Gastrocnemius medialis (tissue), 4 donors: Measurements from ENCODE around the gene COMMD2. TPM values are rescaled to one million over a fixed set of nuclear protein-coding genes. Genes with fewer than 3 reads are reported as not detected.

Source experiments
- ATAC-seq, 2 donors: fragments of 150-250 bp; one replicate each; pipeline ENCODE4 v1.9.1; 2016
- DNase-seq, 2 donors: peaks; one replicate each; pipeline ENCODE4 v3.0.0-alpha.2; 2019
- H3K27ac ChIP-seq, 4 donors: fragments of 200-600 bp; sonication (generic); 1 replicate in 1 of 4; 2 replicates in 3 of 4; pipeline ENCODE4 v1.5.1; 2016 to 2018; ENCODE audit warnings: mild to moderate bottlenecking in 2 of 4, moderate library complexity in 1 of 4
- H3K27me3 ChIP-seq, 3 donors: fragments of 200-600 bp; sonication (generic) in 2 of 3; 1 replicate in 1 of 3; 2 replicates in 2 of 3; pipeline versions ENCODE4 v1.5.1 to v1.6.0; 2016 to 2019; ENCODE audit warnings: mild to moderate bottlenecking in 1 of 3, moderate library complexity in 1 of 3
- H3K36me3 ChIP-seq, 2 donors: fragments of 200-600 bp; sonication (generic) in 1 of 2; one replicate each; pipeline ENCODE4 v1.5.1; 2017 to 2018
- H3K4me1 ChIP-seq, 2 donors: fragments of 200-600 bp; sonication (generic) in 1 of 2; one replicate each; pipeline ENCODE4 v1.5.1; 2016 to 2017; ENCODE audit warnings: mild to moderate bottlenecking in 2 of 2
- H3K4me3 ChIP-seq, 4 donors: fragments of 200-600 bp; sonication (generic) in 3 of 4; 1 replicate in 1 of 4; 2 replicates in 3 of 4; pipeline ENCODE4 v1.5.1; 2016 to 2019; ENCODE audit warnings: mild to moderate bottlenecking in 2 of 4
- H3K9me3 ChIP-seq, 3 donors: fragments of 200-600 bp; sonication (generic) in 2 of 3; 1 replicate in 1 of 3; 2 replicates in 2 of 3; pipeline ENCODE4 v1.5.1; 2016 to 2019
- POLR2A ChIP-seq, 2 donors: fragments of 450-650 bp; IDR thresholded peaks; one replicate each; pipeline ENCODE4 v1.6.1; 2017; ENCODE audit warnings: antibody characterized with exemption in 2 of 2, mild to moderate bottlenecking in 2 of 2, moderate library complexity in 2 of 2
- in situ Hi-C, 4 donors: fragments of 200-750 bp; cut with MboI; loops; one replicate each; pipeline versions ENCODE4 v1.15.0 to v1.8.0; 2017; ENCODE audit warnings: low sequenced_read_pairs in 4 of 4
- intact Hi-C: fragments of 100-400 bp; cut with DNase I; formaldehyde crosslinking; loops from one replicate; pipeline ENCODE4 v1.15.1; 2023; ENCODE audit warnings: low total_unique reads
- total RNA-seq, 4 donors: library from RNA; depleted of rRNA; stranded (reverse); fragments of >200 nt; gene quantifications; one replicate each; pipeline versions ENCODE4 v1.1.0 to v1.2.3, GENCODE V29; 2016
- TF ChIP-seq, protein P1 (sequence below), 5 experiments: fragments of 450-650 bp in 3 of 5; fragments of 200-600 bp in 2 of 5; sonication (generic) in 2 of 5; IDR thresholded peaks in 4 of 5; conservative IDR thresholded peaks in 1 of 5; 1 replicate in 4 of 5; 2 replicates in 1 of 5; pipeline ENCODE4 v1.5.1; 2016 to 2019; ENCODE audit warnings: antibody characterized with exemption in 5 of 5, mild to moderate bottlenecking in 3 of 5, moderate library complexity in 3 of 5

The COMMD2 gene
- 10 to 100 TPM in 1 of 4 donors, 1 to 10 TPM in 3; 7.9 to 10.0 (median 8.6) TPM for total RNA-seq

DNA sequence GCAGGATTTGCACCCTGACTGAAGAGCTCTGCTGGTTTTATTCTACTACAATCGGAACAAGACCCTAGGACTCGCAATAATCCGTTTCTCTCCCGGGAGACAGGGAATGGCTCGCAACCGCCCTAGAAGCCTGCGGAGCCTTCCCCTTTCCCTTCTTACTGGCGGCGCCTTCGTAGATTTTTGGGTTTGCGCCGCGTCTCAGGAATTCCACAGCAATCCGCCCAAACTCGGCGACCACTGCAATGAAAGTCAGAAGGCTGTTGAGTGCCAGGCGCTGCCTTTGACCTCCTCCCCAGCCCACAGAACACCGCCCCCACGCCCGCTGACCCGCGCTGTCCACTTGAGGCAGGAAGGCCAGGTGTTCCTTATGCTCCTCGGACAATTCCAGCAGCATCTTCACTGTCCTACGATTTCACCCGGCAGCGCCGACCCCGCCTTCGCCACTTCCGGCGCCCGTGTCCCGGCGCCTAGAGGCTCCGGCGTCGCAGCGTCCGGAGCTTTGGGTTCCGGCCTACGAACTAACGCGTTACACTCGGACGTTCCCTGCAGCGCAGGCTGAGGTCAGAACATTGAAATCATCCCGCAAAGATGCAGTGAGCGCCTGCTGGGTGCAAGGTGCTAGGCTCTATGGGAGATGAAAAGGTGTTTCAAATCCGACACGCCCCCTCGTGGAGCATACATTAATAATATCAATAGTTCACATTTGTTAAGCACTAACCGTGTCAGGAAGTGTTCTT is at the start of gene COMMD2:
TSS of gene COMMD2 (minus strand) at position 439 of the 737 bp plus-strand sequence. CDS start at position 394, 45 bp downstream.
- H3K27ac ChIP-seq, result peak within 1 kb of the TSS; percentile 80 to 88 (median 84)
- no peaks in the 10 kb centered on the region for H3K9me3 ChIP-seq
- peak; percentile 94 to 98 for ATAC-seq
- H3K27me3 ChIP-seq, result no peaks in the 10 kb centered on the region
- H3K4me1 ChIP-seq, result peaks cover 7 to 9% of the 10 kb centered on the region in 2 donors
- intact Hi-C loops (loop anchor here (5.0 kb wide), 1 partner anchor 95 kb away; the partner anchor contains the start of gene WWTR1), in situ Hi-C loops (no loop called here)
- TF ChIP-seq, protein P1, sequence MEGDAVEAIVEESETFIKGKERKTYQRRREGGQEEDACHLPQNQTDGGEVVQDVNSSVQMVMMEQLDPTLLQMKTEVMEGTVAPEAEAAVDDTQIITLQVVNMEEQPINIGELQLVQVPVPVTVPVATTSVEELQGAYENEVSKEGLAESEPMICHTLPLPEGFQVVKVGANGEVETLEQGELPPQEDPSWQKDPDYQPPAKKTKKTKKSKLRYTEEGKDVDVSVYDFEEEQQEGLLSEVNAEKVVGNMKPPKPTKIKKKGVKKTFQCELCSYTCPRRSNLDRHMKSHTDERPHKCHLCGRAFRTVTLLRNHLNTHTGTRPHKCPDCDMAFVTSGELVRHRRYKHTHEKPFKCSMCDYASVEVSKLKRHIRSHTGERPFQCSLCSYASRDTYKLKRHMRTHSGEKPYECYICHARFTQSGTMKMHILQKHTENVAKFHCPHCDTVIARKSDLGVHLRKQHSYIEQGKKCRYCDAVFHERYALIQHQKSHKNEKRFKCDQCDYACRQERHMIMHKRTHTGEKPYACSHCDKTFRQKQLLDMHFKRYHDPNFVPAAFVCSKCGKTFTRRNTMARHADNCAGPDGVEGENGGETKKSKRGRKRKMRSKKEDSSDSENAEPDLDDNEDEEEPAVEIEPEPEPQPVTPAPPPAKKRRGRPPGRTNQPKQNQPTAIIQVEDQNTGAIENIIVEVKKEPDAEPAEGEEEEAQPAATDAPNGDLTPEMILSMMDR (IDR thresholded peaks at IDR 0.05 in 4 of 5, conservative IDR thresholded peaks at IDR 0.05 in 1 of 5), result peak; percentile 22 to 42 (median 35)
- TF ChIP-seq POLR2A (IDR thresholded peaks at IDR 0.05), result peak in 1 of 2 donors; percentile 49
- H3K36me3 ChIP-seq, result peaks cover 0 to 36% of the 10 kb centered on the region in 2 donors
- peak; percentile 30 to 65 for DNase-seq
- H3K4me3 ChIP-seq, result peak within 1 kb of the TSS; percentile 90 to 98 (median 92)

DNA sequence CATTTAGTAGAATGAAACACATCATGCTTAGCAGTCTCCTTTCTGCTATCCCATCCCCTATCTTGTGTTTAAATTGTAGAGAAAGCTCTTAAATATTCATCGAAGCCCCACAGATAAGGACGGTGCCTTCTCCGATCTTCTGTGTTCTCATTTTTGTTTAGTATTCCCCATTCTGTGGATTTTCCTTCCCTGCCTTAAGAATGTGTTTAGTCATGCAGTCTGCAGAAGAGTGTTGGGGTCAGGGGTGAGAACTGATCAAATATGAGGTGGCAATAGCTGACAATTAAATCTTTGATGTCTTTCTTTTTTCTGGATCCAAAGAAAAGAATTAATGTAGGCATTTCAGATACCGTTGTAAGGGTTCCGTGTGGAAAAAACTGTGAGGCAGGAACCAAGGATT is 49.4 kb upstream of the COMMD2 start:
- Histone ChIP-seq H3K9me3 (no peaks in the 10 kb centered on the region), H3K27ac (no peak overlapping the region), H3K4me1 (no peaks in the 10 kb centered on the region), H3K36me3 (no peaks in the 10 kb centered on the region), H3K4me3 (no peak overlapping the region), H3K27me3 (no peaks in the 10 kb centered on the region)
- DNase-seq, result no peak
- TF ChIP-seq POLR2A (IDR thresholded peaks at IDR 0.05), result no peak
- in situ Hi-C loops (no loop called here), intact Hi-C loops (no loop called here)
- ATAC-seq, result no peak

DNA sequence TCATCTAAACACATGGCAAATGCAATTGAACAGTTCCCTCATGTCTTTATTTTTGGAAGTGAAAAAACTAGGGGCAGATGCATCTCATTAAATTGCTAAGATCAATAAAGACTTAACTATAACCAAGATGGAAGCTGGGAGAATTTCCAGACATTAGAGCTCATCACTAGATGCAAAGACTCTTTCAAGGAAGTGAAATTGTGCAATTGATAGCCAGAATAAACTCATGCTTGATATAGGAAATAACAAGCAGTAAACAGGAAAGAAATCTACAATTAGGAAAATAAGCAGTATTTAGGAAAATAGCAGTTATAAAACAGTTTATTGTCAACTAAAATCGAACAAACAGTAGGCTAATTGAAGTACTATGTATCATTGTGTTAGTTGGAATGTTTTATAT is 48.9 kb upstream of the COMMD2 start:
- no peak for TF ChIP-seq POLR2A (IDR thresholded peaks at IDR 0.05)
- TF ChIP-seq, protein P1 (IDR thresholded peaks at IDR 0.05 in 4 of 5, conservative IDR thresholded peaks at IDR 0.05 in 1 of 5), result no peak
- Histone ChIP-seq H3K27ac (no peak overlapping the region), H3K4me1 (no peaks in the 10 kb centered on the region), H3K9me3 (no peaks in the 10 kb centered on the region), H3K36me3 (no peaks in the 10 kb centered on the region), H3K27me3 (no peaks in the 10 kb centered on the region), H3K4me3 (no peak overlapping the region)
- DNase-seq, result no peak
- intact Hi-C loops (no loop called here), in situ Hi-C loops (no loop called here)
- no peak for ATAC-seq

DNA sequence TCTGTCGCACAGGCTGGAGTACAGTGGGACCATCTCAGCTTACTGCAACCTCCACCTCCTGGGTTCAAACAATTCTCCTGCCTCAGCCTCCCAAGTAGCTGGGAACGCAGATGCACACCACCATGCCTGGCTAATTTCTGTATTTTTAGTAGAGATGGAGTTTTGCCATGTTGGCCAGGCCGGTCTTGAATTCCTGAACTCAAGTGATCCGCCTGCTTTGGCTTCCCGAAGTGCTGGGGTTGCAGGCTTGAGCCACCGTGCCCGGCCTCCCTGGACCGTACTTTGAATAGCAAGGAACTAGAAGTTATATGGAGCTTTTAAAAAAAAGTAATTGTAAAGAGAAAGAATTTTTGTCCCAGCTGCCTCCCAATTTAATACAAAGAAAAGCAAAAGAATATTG is 48.4 kb upstream of the COMMD2 start:
- ATAC-seq (no peak), DNase-seq (no peak)
- Histone ChIP-seq H3K4me3 (no peak overlapping the region), H3K27ac (no peak overlapping the region), H3K9me3 (no peaks in the 10 kb centered on the region), H3K36me3 (no peaks in the 10 kb centered on the region), H3K4me1 (no peaks in the 10 kb centered on the region), H3K27me3 (no peaks in the 10 kb centered on the region)
- TF ChIP-seq POLR2A (IDR thresholded peaks at IDR 0.05), result no peak
- TF ChIP-seq, protein P1 (IDR thresholded peaks at IDR 0.05 in 4 of 5, conservative IDR thresholded peaks at IDR 0.05 in 1 of 5), result no peak
- intact Hi-C loops (no loop called here), in situ Hi-C loops (no loop called here)

DNA sequence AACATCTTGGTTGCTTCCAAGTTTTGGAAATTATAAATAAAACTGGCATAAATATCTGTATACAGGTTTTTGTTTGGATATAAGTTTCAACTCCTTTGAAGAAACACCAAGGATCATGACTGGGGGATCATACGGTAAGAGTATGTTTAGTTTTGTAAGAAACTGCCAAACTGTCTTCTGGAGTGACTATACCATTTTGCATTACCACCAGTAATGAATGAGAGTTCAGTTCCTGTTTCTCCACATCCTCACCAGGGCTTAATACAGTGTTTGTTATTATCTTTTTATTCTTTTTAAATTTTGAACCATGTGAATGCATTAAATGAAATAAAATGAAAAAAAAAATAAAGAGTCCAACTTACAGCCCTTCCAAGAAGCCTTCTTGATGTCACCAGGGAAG is 43.7 kb upstream of the COMMD2 start:
- H3K36me3 ChIP-seq, result no peaks in the 10 kb centered on the region
- H3K9me3 ChIP-seq, result no peaks in the 10 kb centered on the region
- DNase-seq, result no peak
- no peaks in the 10 kb centered on the region for H3K4me1 ChIP-seq
- no peak for ATAC-seq
- in situ Hi-C loops (no loop called here), intact Hi-C loops (no loop called here)
- no peak overlapping the region for H3K27ac ChIP-seq
- H3K4me3 ChIP-seq, result no peak overlapping the region
- H3K27me3 ChIP-seq, result no peaks in the 10 kb centered on the region
- TF ChIP-seq, protein P1 (IDR thresholded peaks at IDR 0.05 in 4 of 5, conservative IDR thresholded peaks at IDR 0.05 in 1 of 5), result no peak
- TF ChIP-seq POLR2A (IDR thresholded peaks at IDR 0.05), result no peak
